Neural cell (in vitro differentiated cells): ENCODE results near the gene AFF2. TPM values are rescaled to one million over a fixed set of nuclear protein-coding genes. Genes with fewer than 3 reads are reported as not detected.

ENCODE experiments used
- H2AFZ ChIP-seq: fragments of 200-600, 300-800 bp; sonication (generic), shearing (Covaris generic); 2 replicates; pipeline ENCODE4 v1.6.0; 2014; ENCODE audit warnings: low read depth, mild to moderate bottlenecking, antibody characterized with exemption, low read length, moderate library complexity
- H3F3A ChIP-seq: fragments of 200-600 bp; shearing (Covaris generic); 2 replicates; pipeline ENCODE4 v1.6.1; 2016; ENCODE audit warnings: mild to moderate bottlenecking, moderate library complexity, mixed read lengths, antibody characterized with exemption, low read length; ENCODE audit not compliant: insufficient read depth, poor library complexity, severe bottlenecking
- H3K27ac ChIP-seq: fragments of 200-600, 300-800 bp; sonication (generic), shearing (Covaris generic); 2 replicates; pipeline ENCODE4 v1.5.1; 2014; ENCODE audit warnings: mild to moderate bottlenecking, low read length, moderate library complexity
- H3K27me3 ChIP-seq: fragments of 300-800, 200-600 bp; sonication (generic), shearing (Covaris generic); 2 replicates; pipeline ENCODE4 v1.6.0; 2014; ENCODE audit warnings: mild to moderate bottlenecking, low read depth, low read length, moderate library complexity; ENCODE audit not compliant: insufficient read depth
- H3K36me3 ChIP-seq: fragments of 300-800, 200-600 bp; sonication (generic), shearing (Covaris generic); 2 replicates; pipeline ENCODE4 v1.5.1; 2014; ENCODE audit warnings: mild to moderate bottlenecking, antibody characterized with exemption, low read length, moderate library complexity; ENCODE audit not compliant: insufficient read depth
- H3K4me2 ChIP-seq: fragments of 300-800, 200-600 bp; sonication (generic), shearing (Covaris generic); 2 replicates; pipeline ENCODE4 v1.6.0; 2014; ENCODE audit warnings: mild to moderate bottlenecking, low read length
- H3K4me3 ChIP-seq: fragments of 300-800, 200-600 bp; sonication (generic), shearing (Covaris generic); 2 replicates; pipeline ENCODE4 v1.5.1; 2014; ENCODE audit warnings: mild to moderate bottlenecking, low read length, moderate library complexity
- H3K79me2 ChIP-seq: fragments of 200-600 bp; shearing (Covaris generic); replicated peaks from 2 replicates; pipeline ENCODE4 v1.6.0; 2014; ENCODE audit warnings: mild to moderate bottlenecking, low read length, moderate library complexity; ENCODE audit not compliant: insufficient read depth
- H3K9ac ChIP-seq: fragments of 300-800, 200-600 bp; sonication (generic), shearing (Covaris generic); 2 replicates; pipeline ENCODE4 v1.6.1; 2016; ENCODE audit warnings: mild to moderate bottlenecking, low read length, mixed read lengths
- H3K9me2 ChIP-seq: fragments of 200-600 bp; shearing (Covaris generic); 2 replicates; pipeline ENCODE4 v1.6.1; 2016; ENCODE audit warnings: mild to moderate bottlenecking, low read length, mixed read lengths; ENCODE audit not compliant: insufficient read depth
- H3K9me3 ChIP-seq: fragments of 200-600, 300-800 bp; sonication (generic), shearing (Covaris generic); 2 replicates; pipeline ENCODE4 v1.6.1; 2016; ENCODE audit warnings: mild to moderate bottlenecking, mixed run types, low read length, moderate library complexity, mixed read lengths
- H4K20me1 ChIP-seq: fragments of 200-600 bp; shearing (Covaris generic); 2 replicates; pipeline ENCODE4 v1.6.1; 2016; ENCODE audit warnings: mild to moderate bottlenecking, mixed run types; ENCODE audit not compliant: insufficient read depth
- CTCF ChIP-seq: fragments of 450-650 bp; IDR thresholded peaks from 2 replicates; pipeline ENCODE4 v1.5.1; 2014; ENCODE audit warnings: antibody characterized with exemption, mild to moderate bottlenecking, moderate library complexity; ENCODE audit not compliant: poor library complexity, severe bottlenecking
- EP300 ChIP-seq: fragments of 450-650 bp; conservative IDR thresholded peaks from 2 replicates; pipeline ENCODE4 v1.6.1; 2014; ENCODE audit warnings: antibody characterized with exemption, mild to moderate bottlenecking, moderate library complexity; ENCODE audit not compliant: poor library complexity, severe bottlenecking
- EZH2 ChIP-seq: fragments of 200-600, 300-800 bp; shearing (Covaris generic), sonication (generic); IDR thresholded peaks from 2 replicates; pipeline ENCODE4 v1.6.1; 2014; ENCODE audit warnings: antibody characterized with exemption, low read length, borderline replicate concordance, mild to moderate bottlenecking; ENCODE audit not compliant: insufficient read depth, poor library complexity, severe bottlenecking
- MXI1 ChIP-seq: fragments of 450-650 bp; conservative IDR thresholded peaks from 2 replicates; pipeline ENCODE4 v1.6.1; 2014; ENCODE audit warnings: antibody characterized with exemption, mild to moderate bottlenecking; ENCODE audit not compliant: poor library complexity, severe bottlenecking
- POLR2AphosphoS5 ChIP-seq: IDR thresholded peaks from 2 replicates; pipeline ENCODE4 v1.6.1; 2012
- RAD21 ChIP-seq: fragments of 450-650 bp; conservative IDR thresholded peaks from 2 replicates; pipeline ENCODE4 v1.6.1; 2014; ENCODE audit warnings: antibody characterized with exemption, mild to moderate bottlenecking, moderate library complexity
- REST ChIP-seq: IDR thresholded peaks from 2 replicates; pipeline ENCODE4 v1.6.1; 2012; ENCODE audit warnings: borderline replicate concordance
- SMC3 ChIP-seq: fragments of 450-650 bp; conservative IDR thresholded peaks from 2 replicates; pipeline ENCODE4 v1.6.1; 2014; ENCODE audit warnings: antibody characterized with exemption, mild to moderate bottlenecking, moderate library complexity; ENCODE audit not compliant: poor library complexity
- TAF1 ChIP-seq: IDR thresholded peaks from 2 replicates; pipeline ENCODE4 v1.6.1; 2012; ENCODE audit warnings: low read depth
- polyA plus RNA-seq: library from polyadenylated mRNA; depleted of rRNA; stranded (reverse); fragments of >200 nt; gene quantifications from 2 replicates; pipeline ENCODE4 v1.2.3, GENCODE V29; 2014

AFF2 gene
- polyA plus RNA-seq, 1 donor from 2014 or later, result 10.5 TPM

- TF ChIP-seq POLR2AphosphoS5 (no peak), EP300 (no peak), REST (no peak), EZH2 (no peak)
- no peaks in the 10 kb centered on the region for H4K20me1 ChIP-seq
- no peaks in the 10 kb centered on the region for H3K27me3 ChIP-seq
- no peaks in the 10 kb centered on the region for H3K36me3 ChIP-seq
- H2AFZ ChIP-seq, result no peak overlapping the region
- no peaks in the 10 kb centered on the region for H3F3A ChIP-seq
- no peaks in the 10 kb centered on the region for H3K79me2 ChIP-seq
- H3K27ac ChIP-seq, result no peak overlapping the region
- no peaks in the 10 kb centered on the region for H3K9me3 ChIP-seq
- no peak overlapping the region for H3K4me2 ChIP-seq
- no peaks in the 10 kb centered on the region for H3K9me2 ChIP-seq
- no peak overlapping the region for H3K9ac ChIP-seq
- no peak overlapping the region for H3K4me3 ChIP-seq
Observed at GRCh38 chrX:148804579-148805355, 304.4 kb downstream of the AFF2 start.

- no peak overlapping the region for H3K4me3 ChIP-seq
- no peaks in the 10 kb centered on the region for H3K9me3 ChIP-seq
- no peaks in the 10 kb centered on the region for H4K20me1 ChIP-seq
- no peaks in the 10 kb centered on the region for H3K27me3 ChIP-seq
- TF ChIP-seq RAD21, result no peak
- no peak for TF ChIP-seq EP300
- TF ChIP-seq CTCF, result no peak
- no peak for TF ChIP-seq SMC3
- TF ChIP-seq TAF1, result no peak
- TF ChIP-seq REST, result no peak
- no peak for TF ChIP-seq EZH2
- no peak for TF ChIP-seq POLR2AphosphoS5
- TF ChIP-seq MXI1, result no peak
- no peaks in the 10 kb centered on the region for H3F3A ChIP-seq
- no peak overlapping the region for H2AFZ ChIP-seq
- H3K79me2 ChIP-seq, result no peaks in the 10 kb centered on the region
- H3K4me2 ChIP-seq, result no peak overlapping the region
- H3K36me3 ChIP-seq, result no peaks in the 10 kb centered on the region
- no peak overlapping the region for H3K9ac ChIP-seq
- no peak overlapping the region for H3K27ac ChIP-seq
- H3K9me2 ChIP-seq, result no peaks in the 10 kb centered on the region
Observed at GRCh38 chrX:148806145-148806870, 305.9 kb downstream of the AFF2 start.
